GM12801 (cell line): ENCODE data around the gene CHST11.

Source experiments
- TF ChIP-seq, protein P1 (sequence below): IDR thresholded peaks from one replicate; pipeline ENCODE4 v1.5.1; 2011; ENCODE audit warnings: control low read depth; ENCODE audit not compliant: insufficient read length; ENCODE audit errors: extremely low read depth

CHST11 gene

DNA sequence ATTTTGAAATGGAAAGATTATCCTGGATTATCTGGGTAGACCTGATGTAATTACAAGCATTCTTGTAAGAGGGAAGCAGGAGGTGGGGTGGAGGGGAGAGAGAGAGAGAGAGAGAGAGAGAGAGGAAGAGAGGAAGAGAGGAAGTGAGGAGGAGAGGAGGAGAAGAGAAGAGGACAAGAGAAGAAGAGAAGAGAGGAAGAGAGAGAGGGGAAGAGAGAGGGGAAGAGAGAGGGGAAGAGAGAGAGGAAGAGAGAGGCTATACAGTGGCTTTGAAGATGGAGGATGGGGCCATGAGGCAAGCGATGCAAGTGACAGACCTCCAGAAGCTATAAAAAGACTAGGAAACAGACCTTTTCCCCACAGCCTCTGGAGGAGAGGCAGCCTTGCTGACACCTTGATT, 13.7 kb upstream of the CHST11 start:
- TF ChIP-seq, protein P1, sequence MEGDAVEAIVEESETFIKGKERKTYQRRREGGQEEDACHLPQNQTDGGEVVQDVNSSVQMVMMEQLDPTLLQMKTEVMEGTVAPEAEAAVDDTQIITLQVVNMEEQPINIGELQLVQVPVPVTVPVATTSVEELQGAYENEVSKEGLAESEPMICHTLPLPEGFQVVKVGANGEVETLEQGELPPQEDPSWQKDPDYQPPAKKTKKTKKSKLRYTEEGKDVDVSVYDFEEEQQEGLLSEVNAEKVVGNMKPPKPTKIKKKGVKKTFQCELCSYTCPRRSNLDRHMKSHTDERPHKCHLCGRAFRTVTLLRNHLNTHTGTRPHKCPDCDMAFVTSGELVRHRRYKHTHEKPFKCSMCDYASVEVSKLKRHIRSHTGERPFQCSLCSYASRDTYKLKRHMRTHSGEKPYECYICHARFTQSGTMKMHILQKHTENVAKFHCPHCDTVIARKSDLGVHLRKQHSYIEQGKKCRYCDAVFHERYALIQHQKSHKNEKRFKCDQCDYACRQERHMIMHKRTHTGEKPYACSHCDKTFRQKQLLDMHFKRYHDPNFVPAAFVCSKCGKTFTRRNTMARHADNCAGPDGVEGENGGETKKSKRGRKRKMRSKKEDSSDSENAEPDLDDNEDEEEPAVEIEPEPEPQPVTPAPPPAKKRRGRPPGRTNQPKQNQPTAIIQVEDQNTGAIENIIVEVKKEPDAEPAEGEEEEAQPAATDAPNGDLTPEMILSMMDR, result no peak

DNA sequence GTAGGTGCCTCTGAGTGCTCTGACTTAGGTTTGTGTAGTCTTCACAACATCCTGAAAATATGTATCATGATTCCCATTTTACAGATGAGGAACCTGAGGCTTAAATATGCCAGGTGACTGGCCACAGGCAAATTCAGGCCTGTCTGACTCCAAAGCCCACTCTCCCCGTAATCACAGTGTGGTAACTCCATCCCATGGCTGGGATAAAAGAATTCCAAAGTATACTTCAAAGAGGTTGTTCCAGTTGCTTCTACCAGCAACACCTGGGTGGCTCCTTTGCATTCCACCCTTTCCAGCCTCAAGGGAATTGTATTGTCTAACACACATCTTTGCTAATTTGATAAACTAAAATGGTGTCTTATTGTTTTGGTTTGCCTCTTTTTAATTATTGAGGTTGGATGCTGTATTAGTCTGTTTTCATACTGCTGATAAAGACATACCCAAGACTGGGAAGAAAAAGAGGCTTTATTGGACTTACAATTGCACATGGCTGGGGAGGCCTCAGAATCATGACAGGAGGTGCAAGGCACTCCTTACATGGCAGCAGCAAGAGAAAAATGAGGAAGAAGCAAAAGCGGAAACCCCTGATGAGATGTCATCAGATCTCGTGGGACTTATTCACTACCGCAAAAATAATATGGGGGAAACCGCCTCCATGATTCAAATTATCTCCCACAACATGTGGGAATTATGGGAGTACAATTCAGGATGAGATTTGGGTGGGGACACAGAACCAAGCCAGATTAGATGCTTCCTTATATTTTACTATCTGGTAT, 9.9 kb upstream of the CHST11 start:
- TF ChIP-seq, protein P1, result no peak

DNA sequence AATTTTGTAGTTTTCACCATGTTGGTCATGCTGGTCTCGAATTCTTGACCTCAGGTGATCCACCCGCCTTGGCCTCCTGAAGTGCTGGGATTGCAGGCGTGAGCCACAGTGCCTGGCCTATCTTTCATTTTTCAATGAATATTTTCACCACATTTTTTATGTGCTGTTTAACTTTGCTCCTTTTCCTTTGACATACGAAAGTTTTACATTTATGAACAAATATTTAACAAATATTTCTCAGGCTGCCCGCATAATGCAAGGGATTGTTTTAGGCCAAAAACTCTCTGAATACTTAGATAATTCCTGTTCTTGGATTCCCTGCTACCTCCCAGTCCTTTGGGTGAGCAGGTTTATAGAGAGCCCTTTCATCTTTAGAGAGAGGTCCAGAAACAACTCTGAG, 8.7 kb upstream of the CHST11 start:
- TF ChIP-seq, protein P1, result no peak

DNA sequence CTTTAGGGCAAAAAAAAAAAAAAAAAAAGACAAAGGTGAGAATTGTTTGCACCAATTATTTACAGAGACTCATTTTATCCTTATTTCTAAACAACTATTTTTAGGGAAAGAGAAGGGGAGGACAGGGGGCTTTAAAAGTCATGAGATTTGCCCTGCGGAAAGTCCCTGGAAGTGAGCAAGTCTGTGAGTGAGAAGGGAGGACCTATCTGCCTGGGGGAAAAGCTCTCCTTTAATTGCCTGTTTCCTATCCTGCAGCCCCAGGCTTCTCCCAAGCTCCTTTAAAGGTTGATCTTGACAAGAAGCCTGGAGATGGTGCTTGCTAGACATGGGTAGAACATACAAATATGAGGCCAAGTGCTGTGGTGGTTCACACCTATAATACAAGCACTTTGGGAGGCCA, 8.3 kb upstream of the CHST11 start:
- TF ChIP-seq, protein P1, result no peak

DNA sequence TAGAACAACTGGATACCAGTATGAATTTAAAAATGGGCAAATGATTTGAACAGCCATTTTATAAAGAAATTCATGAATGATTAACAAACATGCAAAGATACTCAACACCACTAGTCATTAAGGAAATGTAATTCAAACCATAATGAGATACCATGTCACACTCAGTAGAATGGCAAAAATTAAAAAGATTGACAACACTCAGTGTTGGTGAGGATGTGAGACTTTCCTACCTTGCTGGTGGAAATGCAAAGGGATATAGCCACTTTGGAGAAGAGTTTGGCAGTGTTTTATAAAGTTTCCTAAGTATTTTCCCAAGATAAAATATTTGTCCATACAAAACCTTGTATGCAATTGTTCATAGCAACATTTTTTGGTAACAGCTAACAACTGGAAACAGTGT, 6.0 kb upstream of the CHST11 start:
- TF ChIP-seq, protein P1, result no peak

DNA sequence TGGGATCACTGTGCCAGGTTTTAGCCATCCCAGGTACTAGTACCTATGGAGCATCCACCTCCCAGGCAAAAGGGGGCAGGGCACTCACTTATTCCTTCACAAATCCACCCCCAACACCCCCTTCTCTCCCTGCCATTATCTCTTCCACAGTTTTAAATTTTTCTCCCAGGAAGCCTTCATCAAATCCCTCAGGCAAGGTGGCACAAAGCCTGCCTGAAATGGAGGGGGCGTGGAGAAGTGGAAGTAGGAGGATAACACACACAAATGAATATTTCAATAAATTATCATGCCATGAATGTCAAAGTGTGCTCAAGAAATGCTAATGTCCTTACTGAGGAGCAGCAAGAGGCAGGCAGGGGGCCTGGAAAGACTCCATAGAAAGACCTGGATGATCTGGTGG, 4.7 kb upstream of the CHST11 start:
- TF ChIP-seq, protein P1, result no peak

DNA sequence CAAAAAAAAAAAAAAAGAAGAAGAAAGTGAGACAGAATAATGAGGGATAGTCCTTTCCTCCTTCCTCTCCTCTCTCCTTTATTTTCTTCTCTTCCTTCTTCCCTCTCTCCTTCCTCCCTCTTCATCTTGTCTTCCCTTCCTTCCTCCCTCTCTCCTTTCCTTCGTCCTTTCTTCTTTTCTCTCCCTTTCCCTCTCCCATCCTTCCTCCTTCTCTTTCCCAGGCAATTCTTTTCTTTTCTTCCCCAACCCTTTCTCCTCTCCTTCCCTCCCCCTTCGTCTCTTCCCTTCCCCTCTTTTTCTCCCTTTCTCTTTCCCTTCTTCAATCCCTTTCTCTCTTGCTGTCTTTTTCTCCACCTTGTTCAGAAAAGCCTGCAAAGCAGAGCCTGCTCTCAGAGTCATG, 3.6 kb upstream of the CHST11 start:
- TF ChIP-seq, protein P1, result no peak
